AG09309 (cell line): Measurements from ENCODE around the gene FBXW9.

Experiments
- DNase-seq: peaks from one replicate; pipeline ENCODE4 v3.0.0-alpha.2; 2010; ENCODE audit warnings: low read depth
- H3K4me3 ChIP-seq: 2 replicates; pipeline ENCODE4 v1.5.1; 2011; ENCODE audit warnings: mild to moderate bottlenecking, low read depth, low read length, moderate library complexity; ENCODE audit not compliant: control insufficient read depth
- CTCF ChIP-seq: IDR thresholded peaks from 2 replicates; pipeline ENCODE4 v1.5.1; 2011; ENCODE audit warnings: mild to moderate bottlenecking, low read depth, low read length, inconsistent platforms; ENCODE audit not compliant: insufficient read depth, control insufficient read depth; ENCODE audit errors: missing control alignments

FBXW9 gene

GRCh38 chr19:12711187-12711586, 14.8 kb upstream of the FBXW9 start:
- no peak overlapping the region for H3K4me3 ChIP-seq
- DNase-seq: no peak
- TF ChIP-seq CTCF: no peak

GRCh38 chr19:12708641-12709040, 12.2 kb upstream of the FBXW9 start:
- H3K4me3 ChIP-seq: no peak overlapping the region
- DNase-seq: no peak
- no peak for TF ChIP-seq CTCF

GRCh38 chr19:12706332-12706718, 9.9 kb upstream of the FBXW9 start:
- TF ChIP-seq CTCF: no peak
- no peak overlapping the region for H3K4me3 ChIP-seq
- no peak for DNase-seq

- no peak for TF ChIP-seq CTCF
- no peak for DNase-seq
Measured at GRCh38 chr19:12705654-12706331, 9.4 kb upstream of the FBXW9 start.

GRCh38 chr19:12705169-12705568, 8.7 kb upstream of the FBXW9 start:
- no peak for TF ChIP-seq CTCF
- no peak for DNase-seq
- H3K4me3 ChIP-seq: no peak overlapping the region

More at GRCh38 chr19:12705654-12706331, 9.4 kb upstream of the FBXW9 start:
- no peak overlapping the region for H3K4me3 ChIP-seq

- no peak for DNase-seq
- no peak overlapping the region for H3K4me3 ChIP-seq
- TF ChIP-seq CTCF: no peak
Measured at GRCh38 chr19:12703046-12703445, 6.6 kb upstream of the FBXW9 start.

GRCh38 chr19:12701596-12702282, 5.3 kb upstream of the FBXW9 start:
- no peak for DNase-seq
- H3K4me3 ChIP-seq: no peak overlapping the region
- no peak for TF ChIP-seq CTCF
